Fibroblast of lung (primary cell): ENCODE results near the gene KRTAP2-3. TPM values are rescaled to one million over a fixed set of nuclear protein-coding genes. Genes with fewer than 3 reads are reported as not detected.
A peak's percentile ranks its signal among the peaks of the same experiment; 100 is the strongest.

Experiments
- DNase-seq, 2 donors: peaks; one replicate each; pipeline versions ENCODE4 v3.0.0 to v3.0.0-alpha.2; 2010; ENCODE audit warnings: low read depth in 2 of 2
- H2AFZ ChIP-seq: 2 replicates; pipeline ENCODE4 v1.5.1; 2012; ENCODE audit warnings: low read length, control low read depth, inconsistent platforms
- H3K27ac ChIP-seq: 2 replicates; pipeline ENCODE4 v1.5.1; 2011; ENCODE audit warnings: low read length, control low read depth; ENCODE audit not compliant: insufficient read depth
- H3K27me3 ChIP-seq: 2 replicates; pipeline ENCODE4 v1.5.1; 2011; ENCODE audit warnings: mild to moderate bottlenecking, low read length; ENCODE audit not compliant: control insufficient read depth, insufficient read depth
- H3K36me3 ChIP-seq: 2 replicates; pipeline ENCODE4 v1.5.1; 2011; ENCODE audit warnings: low read length; ENCODE audit not compliant: control insufficient read depth, insufficient read depth
- H3K4me1 ChIP-seq: 2 replicates; pipeline ENCODE4 v1.5.1; 2011; ENCODE audit warnings: low read length; ENCODE audit not compliant: control insufficient read depth, insufficient read depth; ENCODE audit errors: extremely low read depth
- H3K4me2 ChIP-seq: 2 replicates; pipeline ENCODE4 v1.5.1; 2011; ENCODE audit warnings: low read length, control low read depth; ENCODE audit not compliant: insufficient read depth; ENCODE audit errors: extremely low read depth
- H3K4me3 ChIP-seq, 4 experiments: fragments of 200-600 bp in 1 of 4; sonication (generic) in 1 of 4; replicated peaks in 1 of 4; 2 replicates each; pipeline ENCODE4 v1.5.1; 2011 to 2016; ENCODE audit warnings: low read length in 4 of 4, low read depth in 3 of 4, mild to moderate bottlenecking in 3 of 4, control low read depth in 2 of 4, inconsistent platforms in 1 of 4, mixed read lengths in 1 of 4; ENCODE audit not compliant: insufficient read depth in 1 of 4; ENCODE audit errors: control extremely low read depth in 1 of 4
- H3K79me2 ChIP-seq: 2 replicates; pipeline ENCODE4 v1.5.1; 2012; ENCODE audit warnings: mild to moderate bottlenecking, low read length, inconsistent platforms; ENCODE audit not compliant: control insufficient read depth, insufficient read depth
- H3K9ac ChIP-seq: 2 replicates; pipeline ENCODE4 v1.5.1; 2011; ENCODE audit warnings: mild to moderate bottlenecking, low read length, control low read depth; ENCODE audit not compliant: insufficient read depth
- H3K9me3 ChIP-seq: 2 replicates; pipeline ENCODE4 v1.5.1; 2012; ENCODE audit warnings: low read depth, low read length; ENCODE audit not compliant: control insufficient read depth, insufficient read depth
- H4K20me1 ChIP-seq: 2 replicates; pipeline ENCODE4 v1.5.1; 2011; ENCODE audit warnings: low read length; ENCODE audit not compliant: control insufficient read depth, insufficient read depth; ENCODE audit errors: extremely low read depth
- CTCF ChIP-seq, 2 donors: IDR thresholded peaks in 1 of 2; conservative IDR thresholded peaks in 1 of 2; 1 replicate in 1 of 2; 2 replicates in 1 of 2; pipeline ENCODE4 v1.5.1; 2011 to 2012; ENCODE audit warnings: low read length in 2 of 2, control low read depth in 1 of 2, inconsistent platforms in 1 of 2, low read depth in 1 of 2, mild to moderate bottlenecking in 1 of 2
- EZH2 ChIP-seq: IDR thresholded peaks from 2 replicates; pipeline ENCODE4 v1.5.1; 2012; ENCODE audit warnings: low read length, control low read depth, mild to moderate bottlenecking; ENCODE audit errors: missing control alignments
- polyA plus RNA-seq, 2 donors: library from polyadenylated mRNA; depleted of rRNA in 1 of 2; stranded (reverse) in 1 of 2; unstranded in 1 of 2; fragments of >200 nt; gene quantifications; 2 replicates each; pipeline ENCODE4 v1.2.1, GENCODE V29; 2011 to 2012; ENCODE audit warnings: missing spikeins in 1 of 2
- total RNA-seq: library from RNA; depleted of rRNA; stranded (reverse); fragments of >200 nt; gene quantifications from 2 replicates; pipeline ENCODE4 v1.2.1, GENCODE V29; 2014

The KRTAP2-3 gene
- total and polyA plus RNA-seq, 2 donors (not counting 1 experiment from before 2014, with no cell fraction given): 0.84 TPM; not detected in 1

- no peak within 1 kb of the TSS for H2AFZ ChIP-seq
- TF ChIP-seq CTCF (conservative IDR thresholded peaks at IDR 0.05 in 1 of 2, IDR thresholded peaks at IDR 0.05 in 1 of 2; ENCODE audit: low read depth in 1 of 2, low read length in 2 of 2) (no peak), EZH2 (no peak)
- H3K36me3 ChIP-seq: no peaks in the 10 kb centered on the region
- no peaks in the 10 kb centered on the region for H3K79me2 ChIP-seq
- no peaks in the 10 kb centered on the region for H3K27me3 ChIP-seq
- no peaks in the 10 kb centered on the region for H3K9me3 ChIP-seq
- no peak within 1 kb of the TSS for H3K27ac ChIP-seq
- peaks cover 6% of the 10 kb centered on the region for H3K4me1 ChIP-seq
- no peaks in the 10 kb centered on the region for H4K20me1 ChIP-seq
- no peak within 1 kb of the TSS for H3K4me3 ChIP-seq
- DNase-seq: no peak
- no peak within 1 kb of the TSS for H3K4me2 ChIP-seq
- no peak within 1 kb of the TSS for H3K9ac ChIP-seq
These were observed 30.2 kb downstream of the KRTAP2-3 start, which contains the start of gene KRTAP1-4 for GRCh38 chr17:41029633-41030245. KRTAP1-4 (minus strand) TSS chr17:41030195; CDS start chr17:41030078, 117 bp downstream.

GRCh38 chr17:41026715-41027471 lies 33.0 kb downstream of the KRTAP2-3 start, which contains the start of gene KRTAP1-5:
KRTAP1-5 (minus strand) TSS chr17:41027208; CDS start chr17:41027155, 53 bp downstream.
- no peaks in the 10 kb centered on the region for H3K9me3 ChIP-seq
- no peaks in the 10 kb centered on the region for H4K20me1 ChIP-seq
- peaks cover 6% of the 10 kb centered on the region for H3K4me1 ChIP-seq
- no peaks in the 10 kb centered on the region for H3K79me2 ChIP-seq
- no peak within 1 kb of the TSS for H3K4me3 ChIP-seq
- H3K27me3 ChIP-seq: no peaks in the 10 kb centered on the region
- H3K27ac ChIP-seq: peak within 1 kb of the TSS; percentile 15
- peak within 1 kb of the TSS; percentile 36 for H3K4me2 ChIP-seq
- TF ChIP-seq CTCF (conservative IDR thresholded peaks at IDR 0.05 in 1 of 2, IDR thresholded peaks at IDR 0.05 in 1 of 2; ENCODE audit: low read depth in 1 of 2, low read length in 2 of 2): no peak
- TF ChIP-seq EZH2: no peak
- H3K36me3 ChIP-seq: no peaks in the 10 kb centered on the region
- DNase-seq: peak; percentile 35 to 74
- H3K9ac ChIP-seq: no peak within 1 kb of the TSS
- H2AFZ ChIP-seq: no peak within 1 kb of the TSS

GRCh38 chr17:41024697-41025096 lies 35.2 kb downstream of the KRTAP2-3 start:
- no peak overlapping the region for H3K4me3 ChIP-seq
- DNase-seq: no peak
- no peak overlapping the region for H3K4me2 ChIP-seq
- H3K79me2 ChIP-seq: no peaks in the 10 kb centered on the region
- H3K27me3 ChIP-seq: no peaks in the 10 kb centered on the region
- no peaks in the 10 kb centered on the region for H3K36me3 ChIP-seq
- H3K9ac ChIP-seq: no peak overlapping the region
- TF ChIP-seq EZH2: no peak
- TF ChIP-seq CTCF (conservative IDR thresholded peaks at IDR 0.05 in 1 of 2, IDR thresholded peaks at IDR 0.05 in 1 of 2; ENCODE audit: low read depth in 1 of 2, low read length in 2 of 2): no peak
- no peaks in the 10 kb centered on the region for H3K9me3 ChIP-seq
- no peak overlapping the region for H2AFZ ChIP-seq
- no peaks in the 10 kb centered on the region for H4K20me1 ChIP-seq
- peaks cover 6% of the 10 kb centered on the region for H3K4me1 ChIP-seq
- H3K27ac ChIP-seq: no peak overlapping the region
